CD4-positive, alpha-beta memory T cell (primary cell): Measurements from ENCODE around the gene ENTHD1. TPM values are rescaled to one million over a fixed set of nuclear protein-coding genes. Genes with fewer than 3 reads are reported as not detected.

Experiments used
- CTCF ChIA-PET: fragments of 350-600 bp; sonication (Branson Sonifier 250); formaldehyde crosslinking; loops from one replicate; lab custom pipeline; 2021; ENCODE audit warnings: inconsistent platforms; ENCODE audit not compliant: partially characterized antibody; lab: Charles Lee
- POLR2A ChIA-PET: fragments of 350-600 bp; sonication (Branson Sonifier 250); formaldehyde crosslinking; loops from one replicate; lab custom pipeline; 2021; ENCODE audit not compliant: partially characterized antibody; lab: Charles Lee
- DNase-seq, 5 donors: peaks; one replicate each; pipeline versions ENCODE4 v3.0.0 to v3.0.0-alpha.2; 2020 to 2022; ENCODE audit warnings: mixed read lengths in 1 of 5
- H3K27ac ChIP-seq: one replicate; pipeline ENCODE4 v1.7.0; 2013; ENCODE audit warnings: low read depth, low read length
- H3K27me3 ChIP-seq: 2 replicates; pipeline ENCODE4 v1.7.0; 2013; ENCODE audit warnings: mild to moderate bottlenecking, low read length, moderate library complexity; ENCODE audit not compliant: insufficient read depth
- H3K36me3 ChIP-seq: 2 replicates; pipeline ENCODE4 v1.7.0; 2013; ENCODE audit warnings: mild to moderate bottlenecking, low read length, moderate library complexity; ENCODE audit not compliant: insufficient read depth
- H3K4me1 ChIP-seq: 2 replicates; pipeline ENCODE4 v1.7.0; 2013; ENCODE audit warnings: mild to moderate bottlenecking, low read length, moderate library complexity; ENCODE audit not compliant: insufficient read depth
- H3K4me3 ChIP-seq, 2 donors: one replicate each; pipeline ENCODE4 v1.7.0; 2013; ENCODE audit warnings: low read length in 2 of 2, mild to moderate bottlenecking in 1 of 2
- H3K9me3 ChIP-seq, 2 donors: one replicate each; pipeline ENCODE4 v1.7.0; 2013; ENCODE audit warnings: low read length in 2 of 2, control low read depth in 1 of 2; ENCODE audit not compliant: control insufficient read depth in 1 of 2
- H3K27ac Mint-ChIP-seq, 7 donors: one replicate each; pipeline ENCODE4 v1.8.0; 2020 to 2021; ENCODE audit warnings: mixed read lengths in 7 of 7, mild to moderate bottlenecking in 6 of 7, inconsistent platforms in 3 of 7, moderate library complexity in 3 of 7
- H3K27me3 Mint-ChIP-seq, 2 donors: one replicate each; pipeline ENCODE4 v1.8.0; 2020 to 2021; ENCODE audit warnings: mixed read lengths in 2 of 2
- H3K36me3 Mint-ChIP-seq, 2 donors: one replicate each; pipeline ENCODE4 v1.8.0; 2020 to 2021; ENCODE audit warnings: mixed read lengths in 2 of 2, inconsistent platforms in 1 of 2, mild to moderate bottlenecking in 1 of 2
- H3K4me1 Mint-ChIP-seq, 4 donors: one replicate each; pipeline ENCODE4 v1.8.0; 2020 to 2021; ENCODE audit warnings: mixed read lengths in 4 of 4, mild to moderate bottlenecking in 1 of 4
- H3K4me3 Mint-ChIP-seq, 8 donors: one replicate each; pipeline ENCODE4 v1.8.0; 2020 to 2021; ENCODE audit warnings: mixed read lengths in 8 of 8, mild to moderate bottlenecking in 7 of 8, moderate library complexity in 6 of 8, inconsistent platforms in 3 of 8
- H3K9me3 Mint-ChIP-seq, 8 donors: one replicate each; pipeline ENCODE4 v1.8.0; 2020 to 2021; ENCODE audit warnings: mixed read lengths in 8 of 8, mild to moderate bottlenecking in 5 of 8, inconsistent platforms in 3 of 8, moderate library complexity in 1 of 8
- intact Hi-C: fragments of 100-400 bp; cut with micrococcal nuclease; formaldehyde crosslinking; loops from one replicate; pipeline ENCODE4 v1.15.1; 2023
- polyA plus RNA-seq, 2 donors: library from polyadenylated mRNA; unstranded; fragments of 300-500 nt; fragmentation: Illumina TruSeq; gene quantifications; one replicate each; pipeline ENCODE4 v1.2.3, GENCODE V29; 2021
- total RNA-seq, 2 experiments: library from RNA; stranded (reverse); gene quantifications; one replicate each; pipeline ENCODE4 v1.2.3, GENCODE V29; 2021

ENTHD1 gene
- total and polyA plus RNA-seq, 4 experiments from 2014 or later: 0.10 to 0.47 (median 0.20) TPM

DNA sequence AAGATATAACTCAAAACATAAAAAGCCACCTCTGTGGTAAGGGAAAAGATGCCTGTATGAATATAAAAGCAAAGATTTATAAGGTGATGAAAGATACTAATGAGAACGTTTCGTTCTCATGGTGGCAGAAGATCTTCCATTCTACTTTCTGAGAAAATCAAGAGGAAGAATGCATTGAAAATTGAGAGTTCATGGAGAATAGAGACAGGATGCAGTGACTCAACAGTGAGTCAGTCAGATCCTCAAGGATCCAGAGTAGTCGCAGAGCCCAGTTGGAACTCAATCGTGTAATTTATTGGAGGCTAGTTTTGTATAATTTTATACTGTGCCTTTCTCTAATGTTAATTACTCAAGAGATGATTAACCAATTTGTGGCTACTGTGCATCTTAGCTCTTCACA, 73.3 kb downstream of the ENTHD1 start:
- H3K36me3 Mint-ChIP-seq: no peaks in the 10 kb centered on the region
- H3K27ac Mint-ChIP-seq: peak overlapping the region in 1 of 7 donors; percentile 38
- ChIA-PET CTCF (no interaction called here), POLR2A (no interaction called here)
- no peaks in the 10 kb centered on the region for H3K9me3 Mint-ChIP-seq
- H3K4me3 Mint-ChIP-seq: no peak overlapping the region
- H3K4me1 Mint-ChIP-seq: peaks cover 0 to 5% (median 3%) of the 10 kb centered on the region in 4 donors
- Histone ChIP-seq H3K4me1 (no peaks in the 10 kb centered on the region), H3K27ac (no peak overlapping the region), H3K9me3 (no peaks in the 10 kb centered on the region), H3K27me3 (no peaks in the 10 kb centered on the region), H3K4me3 (no peak overlapping the region), H3K36me3 (no peaks in the 10 kb centered on the region)
- intact Hi-C loops: no loop called here
- DNase-seq: no peak
- no peaks in the 10 kb centered on the region for H3K27me3 Mint-ChIP-seq

- ChIA-PET CTCF (no interaction called here), POLR2A (no interaction called here)
- Histone ChIP-seq H3K4me3 (no peak overlapping the region), H3K36me3 (no peaks in the 10 kb centered on the region), H3K9me3 (no peaks in the 10 kb centered on the region), H3K4me1 (no peaks in the 10 kb centered on the region), H3K27ac (no peak overlapping the region), H3K27me3 (no peaks in the 10 kb centered on the region)
- no peaks in the 10 kb centered on the region for H3K27me3 Mint-ChIP-seq
- H3K4me1 Mint-ChIP-seq: peaks cover 0 to 5% (median 3%) of the 10 kb centered on the region in 4 donors
- no peak for DNase-seq
- H3K9me3 Mint-ChIP-seq: no peaks in the 10 kb centered on the region
- intact Hi-C loops: no loop called here
- H3K36me3 Mint-ChIP-seq: no peaks in the 10 kb centered on the region
- peak overlapping the region in 1 of 7 donors; percentile 37 for H3K27ac Mint-ChIP-seq
- H3K4me3 Mint-ChIP-seq: no peak overlapping the region
These were observed 74.1 kb downstream of the ENTHD1 start for GRCh38 chr22:39819429-39819828.

- Histone ChIP-seq H3K27ac (no peak overlapping the region), H3K36me3 (no peaks in the 10 kb centered on the region), H3K4me3 (no peak overlapping the region), H3K4me1 (no peaks in the 10 kb centered on the region), H3K27me3 (no peaks in the 10 kb centered on the region), H3K9me3 (no peaks in the 10 kb centered on the region)
- Mint-ChIP-seq H3K27me3 (no peaks in the 10 kb centered on the region), H3K4me1 (peaks cover 0 to 5% (median 3%) of the 10 kb centered on the region in 4 donors), H3K27ac (no peak overlapping the region), H3K4me3 (no peak overlapping the region), H3K9me3 (no peaks in the 10 kb centered on the region), H3K36me3 (no peaks in the 10 kb centered on the region)
- intact Hi-C loops: no loop called here
- ChIA-PET POLR2A (no interaction called here), CTCF (no interaction called here)
- no peak for DNase-seq
These were observed 75.5 kb downstream of the ENTHD1 start for GRCh38 chr22:39818094-39818493.

DNA sequence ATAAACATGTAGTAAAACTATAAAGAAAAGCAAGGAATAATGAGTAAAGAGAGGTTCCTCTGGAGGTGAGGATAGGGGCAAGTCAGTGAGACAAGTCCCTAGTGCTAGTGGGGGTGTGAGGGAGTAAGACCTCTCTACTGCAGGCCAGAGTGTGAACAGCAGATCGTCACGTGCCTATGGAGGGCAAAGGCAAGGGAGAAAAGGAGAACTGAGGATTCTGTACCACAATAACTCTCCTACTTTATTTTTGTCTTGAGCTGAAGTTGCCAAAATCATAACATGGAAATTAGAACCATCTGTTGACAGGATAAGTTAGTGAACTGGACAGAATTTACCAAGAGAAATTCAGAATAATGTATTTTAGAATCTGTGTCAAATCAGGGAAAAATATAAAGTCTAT, 77.6 kb downstream of the ENTHD1 start:
- Mint-ChIP-seq H3K4me1 (peaks cover 0 to 3% (median under 1%) of the 10 kb centered on the region in 4 donors), H3K27me3 (no peaks in the 10 kb centered on the region), H3K4me3 (no peak overlapping the region), H3K36me3 (no peaks in the 10 kb centered on the region), H3K27ac (no peak overlapping the region), H3K9me3 (no peaks in the 10 kb centered on the region)
- H3K4me1 ChIP-seq: no peaks in the 10 kb centered on the region
- ChIA-PET POLR2A (no interaction called here), CTCF (no interaction called here)
- H3K27me3 ChIP-seq: no peaks in the 10 kb centered on the region
- H3K27ac ChIP-seq: no peak overlapping the region
- intact Hi-C loops: no loop called here
- no peak for DNase-seq
- no peak overlapping the region for H3K4me3 ChIP-seq
- H3K36me3 ChIP-seq: no peaks in the 10 kb centered on the region
- H3K9me3 ChIP-seq: no peaks in the 10 kb centered on the region

DNA sequence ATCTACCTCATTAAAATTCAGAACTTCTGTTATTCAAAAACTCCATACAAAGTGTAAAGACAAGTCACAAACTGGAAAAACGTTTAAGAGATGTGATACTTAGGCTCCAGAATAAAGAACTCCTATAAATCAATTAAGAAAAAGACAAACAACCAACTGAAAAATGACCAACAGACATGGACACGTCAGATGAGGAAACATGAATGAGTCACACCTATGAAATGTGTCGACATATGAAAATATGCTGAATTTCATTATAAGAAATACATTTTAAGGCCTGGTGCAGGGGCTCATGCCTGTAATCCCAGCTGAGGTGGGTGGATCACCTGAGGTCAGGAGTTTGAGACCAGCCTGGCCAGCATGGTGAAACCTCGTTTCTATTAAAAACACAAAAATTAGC, 78.7 kb downstream of the ENTHD1 start:
- Mint-ChIP-seq H3K36me3 (no peaks in the 10 kb centered on the region), H3K4me1 (no peaks in the 10 kb centered on the region), H3K4me3 (no peak overlapping the region), H3K27ac (no peak overlapping the region), H3K9me3 (no peaks in the 10 kb centered on the region), H3K27me3 (no peaks in the 10 kb centered on the region)
- intact Hi-C loops: no loop called here
- no peaks in the 10 kb centered on the region for H3K27me3 ChIP-seq
- no peaks in the 10 kb centered on the region for H3K9me3 ChIP-seq
- H3K4me3 ChIP-seq: no peak overlapping the region
- CTCF ChIA-PET: no interaction called here
- no peak overlapping the region for H3K27ac ChIP-seq
- H3K36me3 ChIP-seq: no peaks in the 10 kb centered on the region
- POLR2A ChIA-PET: no interaction called here
- DNase-seq: no peak
- H3K4me1 ChIP-seq: no peaks in the 10 kb centered on the region

GRCh38 chr22:39809772-39810557, 83.6 kb downstream of the ENTHD1 start:
- Histone ChIP-seq H3K4me1 (no peaks in the 10 kb centered on the region), H3K27me3 (no peaks in the 10 kb centered on the region), H3K36me3 (no peaks in the 10 kb centered on the region), H3K9me3 (no peaks in the 10 kb centered on the region), H3K4me3 (no peak overlapping the region), H3K27ac (no peak overlapping the region)
- DNase-seq: no peak
- POLR2A ChIA-PET: no interaction called here
- H3K36me3 Mint-ChIP-seq: no peaks in the 10 kb centered on the region
- peaks cover 2 to 16% (median 8%) of the 10 kb centered on the region in 4 donors for H3K4me1 Mint-ChIP-seq
- H3K27me3 Mint-ChIP-seq: peaks cover 0 to 5% of the 10 kb centered on the region in 2 donors
- CTCF ChIA-PET: no interaction called here
- intact Hi-C loops: no loop called here
- H3K27ac Mint-ChIP-seq: no peak overlapping the region
- H3K4me3 Mint-ChIP-seq: no peak overlapping the region
- peaks cover 0 to 1% (median 0%) of the 10 kb centered on the region in 8 donors for H3K9me3 Mint-ChIP-seq

GRCh38 chr22:39808081-39808480, 85.5 kb downstream of the ENTHD1 start:
- no peak overlapping the region for H3K4me3 ChIP-seq
- Mint-ChIP-seq H3K4me3 (no peak overlapping the region), H3K4me1 (peaks cover 2 to 17% (median 8%) of the 10 kb centered on the region in 4 donors), H3K27me3 (peaks cover 2 to 9% of the 10 kb centered on the region in 2 donors), H3K36me3 (no peaks in the 10 kb centered on the region), H3K9me3 (peaks cover 0 to 1% (median 0%) of the 10 kb centered on the region in 8 donors), H3K27ac (no peak overlapping the region)
- no peak overlapping the region for H3K27ac ChIP-seq
- intact Hi-C loops: no loop called here
- DNase-seq: peak in 4 of 5 donors; percentile 4 to 17 (median 6)
- no peaks in the 10 kb centered on the region for H3K9me3 ChIP-seq
- H3K4me1 ChIP-seq: no peaks in the 10 kb centered on the region
- ChIA-PET POLR2A (interaction anchor here (0.5 kb wide), 1 partner anchor 52 kb away, joined by 3 read pairs; no protein-coding TSS in a partner anchor), CTCF (interaction anchor here (0.7 to 1.4 kb wide), 4 partner anchors 15 to 273 kb away, joined by 3 to 6 read pairs (median 4); no protein-coding TSS in a partner anchor)
- H3K27me3 ChIP-seq: no peaks in the 10 kb centered on the region
- H3K36me3 ChIP-seq: no peaks in the 10 kb centered on the region
